Measurements from ENCODE around the gene MRTO4. TPM values are rescaled to one million over a fixed set of nuclear protein-coding genes. Genes with fewer than 3 reads are reported as not detected.

MRTO4 gene
- total and polyA plus RNA-seq, 9 of the 15 experiments (the other 6 are each of a cell fraction or from before 2014, with no cell fraction given), result 62.0 to 173 (median 146) TPM

- no peak for TF ChIP-seq BRCA1 (IDR thresholded peaks at IDR 0.05)
- no peak for TF ChIP-seq BRCA1 (CRISPR knock-in tag; IDR thresholded peaks at IDR 0.05)
- TF ChIP-seq SRSF9 (IDR thresholded peaks at IDR 0.05; ENCODE audit: borderline replicate concordance, low read depth, low read length), result no peak
- TF ChIP-seq, protein P1, sequence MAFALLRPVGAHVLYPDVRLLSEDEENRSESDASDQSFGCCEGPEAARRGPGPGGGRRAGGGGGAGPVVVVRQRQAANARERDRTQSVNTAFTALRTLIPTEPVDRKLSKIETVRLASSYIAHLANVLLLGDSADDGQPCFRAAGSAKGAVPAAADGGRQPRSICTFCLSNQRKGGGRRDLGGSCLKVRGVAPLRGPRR (CRISPR knock-in tag; IDR thresholded peaks at IDR 0.05), result no peak
- TF ChIP-seq, protein P2, sequence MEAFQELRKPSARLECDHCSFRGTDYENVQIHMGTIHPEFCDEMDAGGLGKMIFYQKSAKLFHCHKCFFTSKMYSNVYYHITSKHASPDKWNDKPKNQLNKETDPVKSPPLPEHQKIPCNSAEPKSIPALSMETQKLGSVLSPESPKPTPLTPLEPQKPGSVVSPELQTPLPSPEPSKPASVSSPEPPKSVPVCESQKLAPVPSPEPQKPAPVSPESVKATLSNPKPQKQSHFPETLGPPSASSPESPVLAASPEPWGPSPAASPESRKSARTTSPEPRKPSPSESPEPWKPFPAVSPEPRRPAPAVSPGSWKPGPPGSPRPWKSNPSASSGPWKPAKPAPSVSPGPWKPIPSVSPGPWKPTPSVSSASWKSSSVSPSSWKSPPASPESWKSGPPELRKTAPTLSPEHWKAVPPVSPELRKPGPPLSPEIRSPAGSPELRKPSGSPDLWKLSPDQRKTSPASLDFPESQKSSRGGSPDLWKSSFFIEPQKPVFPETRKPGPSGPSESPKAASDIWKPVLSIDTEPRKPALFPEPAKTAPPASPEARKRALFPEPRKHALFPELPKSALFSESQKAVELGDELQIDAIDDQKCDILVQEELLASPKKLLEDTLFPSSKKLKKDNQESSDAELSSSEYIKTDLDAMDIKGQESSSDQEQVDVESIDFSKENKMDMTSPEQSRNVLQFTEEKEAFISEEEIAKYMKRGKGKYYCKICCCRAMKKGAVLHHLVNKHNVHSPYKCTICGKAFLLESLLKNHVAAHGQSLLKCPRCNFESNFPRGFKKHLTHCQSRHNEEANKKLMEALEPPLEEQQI (IDR thresholded peaks at IDR 0.05), result no peak
- no peak for TF ChIP-seq ELF1 (tag; IDR thresholded peaks at IDR 0.05)
- TF ChIP-seq KAT2B (IDR thresholded peaks at IDR 0.05; ENCODE audit: low read depth, low read length), result no peak
- TF ChIP-seq SMARCC2 (IDR thresholded peaks at IDR 0.05; ENCODE audit: low read depth), result 0 out of 2 replicates have a peak, but pooled peaks have one; percentile 13
- TF ChIP-seq ZNF655 (CRISPR knock-in tag; IDR thresholded peaks at IDR 0.05), result no peak
- no peak for TF ChIP-seq ZNF436 (CRISPR knock-in tag; IDR thresholded peaks at IDR 0.05)
- TF ChIP-seq POLR2G (IDR thresholded peaks at IDR 0.05; ENCODE audit: low read depth, low read length), result no peak
- no peak for TF ChIP-seq ZZZ3 (IDR thresholded peaks at IDR 0.05)
- TF ChIP-seq WHSC1 (IDR thresholded peaks at IDR 0.05; ENCODE audit: low read length), result no peak
- no peak for TF ChIP-seq NCOR1 (IDR thresholded peaks at IDR 0.05)
- no peak for TF ChIP-seq HMBOX1 (IDR thresholded peaks at IDR 0.05)
- no peak for TF ChIP-seq SIN3B (IDR thresholded peaks at IDR 0.05; ENCODE audit: low read depth)
- no peak for TF ChIP-seq LEF1 (IDR thresholded peaks at IDR 0.05)
- TF ChIP-seq MYC (IDR thresholded peaks at IDR 0.05; ENCODE audit: low read depth, low read length), result no peak
- TF ChIP-seq MYC (CRISPR knock-in tag; IDR thresholded peaks at IDR 0.05; ENCODE audit: borderline replicate concordance, low read depth), result no peak
- TF ChIP-seq PRMT5 (CRISPR knock-in tag; IDR thresholded peaks at IDR 0.05), result no peak
- no peak for TF ChIP-seq ZFPM2 (CRISPR knock-in tag; IDR thresholded peaks at IDR 0.05)
- no peak for TF ChIP-seq SMAD2 (IDR thresholded peaks at IDR 0.05; ENCODE audit: low read depth, low read length)
Observed at GRCh38 chr1:19210772-19211549, 40.6 kb upstream of the MRTO4 start (continued).

Data from K562 (cell line).